Measurements from ENCODE around the gene KCNAB1. TPM values are rescaled to one million over a fixed set of nuclear protein-coding genes. Genes with fewer than 3 reads are reported as not detected.
A peak's percentile ranks its signal among the peaks of the same experiment; 100 is the strongest.

KCNAB1 gene
- total RNA-seq, 2 donors from 2014 or later = 2.6 to 3.5 TPM

DNA sequence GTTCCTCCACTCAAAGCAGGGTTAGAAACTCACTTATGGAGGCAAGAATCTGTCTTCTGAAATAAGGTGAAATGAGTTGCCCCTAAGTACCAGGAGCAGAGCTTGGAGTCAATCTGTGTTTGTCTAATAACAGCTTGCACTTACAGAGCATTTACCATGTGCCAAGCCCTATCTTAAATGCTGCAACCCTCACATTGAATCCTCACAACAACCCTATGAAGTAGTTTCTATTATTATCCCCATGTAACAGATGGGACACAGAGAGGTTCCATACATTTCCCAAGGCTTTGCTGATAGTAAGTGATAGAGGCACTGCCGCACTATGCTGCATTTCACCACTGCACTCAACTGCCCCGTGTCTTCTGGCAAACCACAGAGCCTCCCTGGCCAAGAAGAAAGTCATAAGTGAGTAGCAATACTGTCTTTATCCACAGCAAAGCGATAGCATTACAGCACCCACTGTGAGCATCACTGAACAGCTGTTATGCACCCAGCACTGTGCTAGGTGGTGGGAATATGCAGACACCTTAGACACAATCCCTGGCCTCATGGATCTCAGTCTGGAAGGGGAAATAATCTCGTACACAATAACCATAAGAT lies 293.0 kb downstream of the KCNAB1 start:
- intact Hi-C loops (cut with DNase I) = no loop called here
- DNase-seq (no peak), ATAC-seq (peak in 1 of 2 donors; percentile 43)

GRCh38 chr3:156416846-156417558 lies 296.6 kb downstream of the KCNAB1 start:
- DNase-seq (no peak), ATAC-seq (no peak)
- intact Hi-C loops (cut with DNase I) = no loop called here

DNA sequence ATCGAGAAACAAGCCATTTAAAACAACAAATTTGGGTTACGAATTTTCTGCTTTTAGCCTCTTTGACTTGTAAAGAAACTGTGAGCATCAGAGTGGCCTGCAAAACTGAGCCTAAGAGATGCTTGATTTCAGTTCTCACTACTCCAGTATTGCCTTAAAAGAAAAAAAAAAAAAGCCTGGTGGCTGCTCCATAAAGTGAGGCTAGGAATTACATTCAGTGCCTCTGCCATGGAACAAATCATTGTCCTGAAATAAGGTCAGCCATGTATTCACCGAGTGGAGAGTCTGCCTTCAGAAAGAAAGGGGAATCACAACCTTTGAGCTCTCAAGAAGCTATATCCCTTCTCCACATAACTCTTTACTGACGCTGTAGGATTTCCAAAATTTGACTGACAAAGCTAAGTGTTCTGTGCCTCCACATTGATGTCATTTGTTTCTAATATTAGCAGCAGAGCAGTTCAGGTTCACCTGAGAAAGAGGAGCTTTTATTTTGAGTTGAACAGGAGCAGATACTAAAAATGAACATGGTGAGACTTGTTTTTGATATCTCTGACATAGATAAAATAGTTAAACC lies 297.3 kb downstream of the KCNAB1 start:
- peak in 1 of 2 donors; percentile 27 for ATAC-seq

GRCh38 chr3:156418428-156418827 lies 298.1 kb downstream of the KCNAB1 start:
- ATAC-seq (no peak), DNase-seq (no peak)
- intact Hi-C loops (cut with DNase I) = no loop called here

More for the DNA sequence above, 297.3 kb downstream of the KCNAB1 start:
- no peak for DNase-seq
- intact Hi-C loops (cut with DNase I) = no loop called here

DNA sequence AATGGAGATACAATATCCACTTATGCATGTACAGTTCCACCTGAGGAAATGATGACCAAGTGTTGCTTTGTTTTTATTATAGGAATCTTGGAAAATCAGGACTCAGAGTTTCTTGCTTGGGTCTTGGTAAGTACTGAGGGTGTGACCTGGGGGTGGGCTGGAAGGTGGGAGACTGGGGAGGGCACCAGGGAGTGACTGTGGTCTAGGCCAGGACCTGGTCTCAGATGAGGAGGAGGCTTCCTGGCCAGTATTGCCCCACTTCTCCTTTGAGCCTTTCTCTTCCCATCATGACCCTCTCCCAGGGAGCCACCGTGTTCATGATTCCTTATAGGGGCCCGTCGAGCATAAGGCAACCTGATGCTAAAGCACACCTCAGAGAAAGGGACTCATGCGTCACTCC lies 301.2 kb downstream of the KCNAB1 start:
- DNase-seq (no peak), ATAC-seq (no peak)
- intact Hi-C loops (cut with DNase I) = no loop called here

GRCh38 chr3:156424758-156425157 lies 304.4 kb downstream of the KCNAB1 start:
- intact Hi-C loops (cut with DNase I) = no loop called here
- DNase-seq (no peak), ATAC-seq (no peak)

- intact Hi-C loops (cut with DNase I) = no loop called here
- ATAC-seq = no peak
- no peak for DNase-seq
Measured at GRCh38 chr3:156425651-156426050, 305.3 kb downstream of the KCNAB1 start.

GRCh38 chr3:156429125-156429524 lies 308.7 kb downstream of the KCNAB1 start:
- intact Hi-C loops (cut with DNase I) = no loop called here
- DNase-seq (no peak), ATAC-seq (peak in 1 of 2 donors; percentile 67)

GRCh38 chr3:156431334-156432124 lies 311.2 kb downstream of the KCNAB1 start:
- DNase-seq (no peak), ATAC-seq (no peak)
- intact Hi-C loops (cut with DNase I) = no loop called here

DNA sequence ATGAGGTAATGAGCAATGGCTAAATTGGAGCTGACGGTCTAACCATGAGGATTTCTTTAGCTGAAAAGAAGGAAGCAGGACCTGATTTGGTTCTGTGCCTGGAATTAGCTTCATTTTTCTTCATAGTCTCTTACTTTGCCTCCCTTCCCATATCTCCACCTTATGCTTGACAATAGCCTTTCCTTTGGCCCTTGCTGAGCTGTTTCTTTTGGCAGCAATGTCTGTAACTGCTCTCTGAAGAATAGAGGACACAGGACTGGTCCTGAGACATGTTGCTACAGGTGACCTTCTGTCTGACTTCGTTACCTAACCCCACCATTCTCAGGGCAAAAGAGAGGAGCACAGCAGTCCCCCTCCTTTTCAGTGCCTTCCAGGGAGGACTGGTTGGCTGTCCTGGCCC lies 312.2 kb downstream of the KCNAB1 start:
- intact Hi-C loops (cut with DNase I) = no loop called here
- no peak for DNase-seq
- ATAC-seq = no peak

GRCh38 chr3:156433138-156433537 lies 312.8 kb downstream of the KCNAB1 start:
- intact Hi-C loops (cut with DNase I) = no loop called here
- DNase-seq (no peak), ATAC-seq (peak in 1 of 2 donors; percentile 27)

- ATAC-seq (no peak), DNase-seq (no peak)
- intact Hi-C loops (cut with DNase I) = no loop called here
Measured at GRCh38 chr3:156433910-156434309, 313.5 kb downstream of the KCNAB1 start.

- ATAC-seq = no peak
- no peak for DNase-seq
- intact Hi-C loops (cut with DNase I) = no loop called here
Measured at GRCh38 chr3:156434921-156435320, 314.5 kb downstream of the KCNAB1 start.

DNA sequence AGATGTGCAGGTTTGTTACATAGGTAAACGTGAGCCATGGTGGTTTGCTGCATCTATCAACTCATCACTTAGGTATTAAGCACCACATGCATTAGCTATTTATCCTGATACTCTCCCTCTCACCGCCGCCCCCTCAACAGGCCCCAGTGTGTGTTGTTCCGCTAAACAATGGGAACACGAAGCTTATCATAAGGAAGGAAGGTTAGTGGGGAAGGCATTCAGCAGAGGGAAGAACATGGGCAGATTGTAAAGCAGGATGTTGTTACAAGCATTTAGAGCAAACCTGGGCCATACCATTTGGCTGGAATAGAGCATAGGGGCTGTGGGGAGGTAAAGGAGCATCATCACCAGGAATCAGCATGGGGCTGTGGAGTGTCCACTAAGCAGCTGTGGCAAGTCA lies 322.7 kb downstream of the KCNAB1 start:
- no peak for ATAC-seq
- no peak for DNase-seq
- intact Hi-C loops (cut with DNase I) = loop anchor here in 1 of 2 donors (10.0 kb wide), 1 partner anchor 288 kb away; no protein-coding TSS in a partner anchor

- DNase-seq (no peak), ATAC-seq (no peak)
- intact Hi-C loops (cut with DNase I) = loop anchor here in 1 of 2 donors (10.0 kb wide), 1 partner anchor 291 kb away; no protein-coding TSS in a partner anchor
Measured at GRCh38 chr3:156445117-156446090, 325.0 kb downstream of the KCNAB1 start.

DNA sequence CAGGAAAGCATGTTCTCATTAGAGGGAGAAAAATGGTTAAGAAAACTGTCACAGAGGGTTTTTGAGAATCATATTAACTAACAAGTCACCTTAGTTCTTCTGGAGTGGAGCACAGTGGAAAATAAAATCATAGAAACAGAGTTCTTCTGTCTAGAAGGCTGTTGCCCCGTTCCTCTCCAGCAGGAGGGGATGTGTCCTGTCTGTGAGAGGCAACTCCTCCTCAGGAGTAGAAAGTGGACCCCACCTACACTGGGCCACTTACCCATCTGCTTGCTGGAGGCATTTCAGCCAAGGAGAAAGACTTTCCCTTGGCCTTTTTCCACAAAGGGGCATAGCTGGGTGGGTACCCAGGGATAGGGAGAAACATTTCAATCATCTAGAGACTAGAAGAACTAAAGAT lies 327.9 kb downstream of the KCNAB1 start:
- DNase-seq (no peak), ATAC-seq (no peak)
- intact Hi-C loops (cut with DNase I) = loop anchor here in 1 of 2 donors (10.0 kb wide), 1 partner anchor 293 kb away; no protein-coding TSS in a partner anchor

GRCh38 chr3:156449710-156450574 lies 329.6 kb downstream of the KCNAB1 start:
- peak; percentile 55 to 58 for ATAC-seq
- intact Hi-C loops (cut with DNase I) = loop anchor here (10.0 kb wide), 1 partner anchor 295 kb away; no protein-coding TSS in a partner anchor
- no peak for DNase-seq

Measured in left cardiac atrium (tissue), 4 donors.